Fibroblast of pulmonary artery (primary cell): Measurements from ENCODE around the gene PTPRK.

Source experiments
- DNase-seq: peaks from one replicate; pipeline ENCODE4 v3.0.0-alpha.2; 2010; ENCODE audit warnings: low read depth
- H3K4me3 ChIP-seq: replicated peaks from 2 replicates; pipeline ENCODE4 v1.5.1; 2011; ENCODE audit warnings: low read depth, mild to moderate bottlenecking, control low read depth, low read length, moderate library complexity
- TF ChIP-seq, protein P1 (sequence below): IDR thresholded peaks from 2 replicates; pipeline ENCODE4 v1.5.1; 2011; ENCODE audit warnings: mild to moderate bottlenecking, control low read depth, low read length, inconsistent platforms; ENCODE audit errors: missing control alignments

The PTPRK gene

DNA sequence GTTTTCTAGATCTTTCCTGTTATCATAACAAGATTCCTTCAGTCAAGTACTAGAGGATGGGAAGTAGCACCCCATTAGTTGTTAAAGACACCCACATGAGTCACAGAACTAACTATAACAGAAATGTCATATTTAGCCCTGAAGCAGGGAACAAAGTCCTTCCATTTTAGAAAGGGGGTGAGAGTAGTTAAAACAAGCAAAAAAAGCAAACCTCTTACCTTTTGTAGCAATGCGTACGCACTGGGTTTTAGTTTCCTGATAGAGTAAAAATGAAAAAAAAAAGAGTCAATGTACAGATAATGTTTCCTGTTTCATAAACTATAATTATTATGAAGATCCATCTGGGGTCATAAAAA, 455.9 kb downstream of the PTPRK start:
- TF ChIP-seq, protein P1, sequence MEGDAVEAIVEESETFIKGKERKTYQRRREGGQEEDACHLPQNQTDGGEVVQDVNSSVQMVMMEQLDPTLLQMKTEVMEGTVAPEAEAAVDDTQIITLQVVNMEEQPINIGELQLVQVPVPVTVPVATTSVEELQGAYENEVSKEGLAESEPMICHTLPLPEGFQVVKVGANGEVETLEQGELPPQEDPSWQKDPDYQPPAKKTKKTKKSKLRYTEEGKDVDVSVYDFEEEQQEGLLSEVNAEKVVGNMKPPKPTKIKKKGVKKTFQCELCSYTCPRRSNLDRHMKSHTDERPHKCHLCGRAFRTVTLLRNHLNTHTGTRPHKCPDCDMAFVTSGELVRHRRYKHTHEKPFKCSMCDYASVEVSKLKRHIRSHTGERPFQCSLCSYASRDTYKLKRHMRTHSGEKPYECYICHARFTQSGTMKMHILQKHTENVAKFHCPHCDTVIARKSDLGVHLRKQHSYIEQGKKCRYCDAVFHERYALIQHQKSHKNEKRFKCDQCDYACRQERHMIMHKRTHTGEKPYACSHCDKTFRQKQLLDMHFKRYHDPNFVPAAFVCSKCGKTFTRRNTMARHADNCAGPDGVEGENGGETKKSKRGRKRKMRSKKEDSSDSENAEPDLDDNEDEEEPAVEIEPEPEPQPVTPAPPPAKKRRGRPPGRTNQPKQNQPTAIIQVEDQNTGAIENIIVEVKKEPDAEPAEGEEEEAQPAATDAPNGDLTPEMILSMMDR = no peak
- DNase-seq = no peak
- H3K4me3 ChIP-seq = no peak overlapping the region

DNA sequence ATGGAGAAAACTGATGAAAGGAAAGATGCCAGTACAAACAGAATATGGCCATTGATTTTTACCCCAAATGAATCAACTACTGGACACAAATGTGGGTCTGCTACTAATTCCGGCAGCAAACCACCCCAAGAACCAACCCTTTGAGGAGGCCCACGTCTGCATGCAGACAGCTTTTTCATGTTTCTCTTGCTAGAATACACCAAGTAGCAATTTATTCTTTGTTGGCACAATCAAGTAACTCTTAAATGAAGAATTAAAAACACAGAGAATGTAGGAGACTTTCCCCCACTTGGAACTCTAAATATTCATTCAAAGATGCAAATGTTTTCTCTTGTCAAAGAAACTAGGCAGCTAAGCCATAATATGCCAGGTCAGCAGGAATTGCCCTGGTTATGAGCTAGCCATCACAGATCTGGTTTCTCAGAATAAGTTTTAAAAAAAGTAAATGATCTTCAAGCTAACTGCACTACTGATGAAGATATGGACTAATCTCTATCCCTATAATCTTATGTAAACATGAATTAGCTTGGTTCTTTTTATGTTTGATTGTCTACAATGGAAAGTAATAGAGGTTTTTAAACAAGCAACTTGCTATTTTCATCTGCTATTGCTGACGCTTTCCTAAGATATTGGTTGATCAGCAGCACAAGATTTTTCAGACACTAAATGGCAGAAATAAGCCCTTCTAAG, 456.4 kb downstream of the PTPRK start:
- TF ChIP-seq, protein P1 = no peak
- DNase-seq = no peak
- no peak overlapping the region for H3K4me3 ChIP-seq

DNA sequence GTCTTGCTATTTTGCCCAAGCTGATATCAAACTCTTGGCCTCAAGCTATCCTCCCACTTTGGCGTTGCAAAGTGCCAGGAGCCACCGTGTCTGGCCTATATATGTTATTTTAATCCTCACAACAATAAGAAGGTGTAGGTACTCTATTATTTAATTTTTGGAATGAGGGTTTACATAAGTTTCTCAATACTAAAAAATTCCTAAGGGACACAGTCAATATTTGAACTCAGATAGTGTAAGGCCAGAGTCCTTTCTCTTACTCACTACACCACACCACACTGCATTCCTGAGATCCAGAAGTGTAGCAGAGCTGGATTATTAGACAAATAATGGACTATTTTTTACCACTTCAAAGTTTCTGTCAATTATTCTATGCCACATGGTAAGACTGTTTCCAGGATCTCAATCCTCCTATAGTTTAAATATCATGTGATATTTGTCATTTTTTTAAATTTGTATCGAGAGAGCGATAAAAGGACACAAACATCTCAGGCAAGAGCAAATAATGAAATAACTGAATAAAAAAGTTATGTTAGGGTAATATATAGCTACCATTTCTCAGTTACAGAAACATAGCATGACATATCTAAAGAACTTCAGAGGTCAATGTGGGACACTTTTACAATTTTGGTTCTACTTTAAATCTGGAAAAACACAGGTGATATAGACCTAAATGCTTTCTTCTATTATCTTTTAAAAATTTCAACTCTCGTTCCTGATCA, 457.4 kb downstream of the PTPRK start:
- TF ChIP-seq, protein P1 = no peak
- DNase-seq = peak; percentile 8
- no peak overlapping the region for H3K4me3 ChIP-seq

DNA sequence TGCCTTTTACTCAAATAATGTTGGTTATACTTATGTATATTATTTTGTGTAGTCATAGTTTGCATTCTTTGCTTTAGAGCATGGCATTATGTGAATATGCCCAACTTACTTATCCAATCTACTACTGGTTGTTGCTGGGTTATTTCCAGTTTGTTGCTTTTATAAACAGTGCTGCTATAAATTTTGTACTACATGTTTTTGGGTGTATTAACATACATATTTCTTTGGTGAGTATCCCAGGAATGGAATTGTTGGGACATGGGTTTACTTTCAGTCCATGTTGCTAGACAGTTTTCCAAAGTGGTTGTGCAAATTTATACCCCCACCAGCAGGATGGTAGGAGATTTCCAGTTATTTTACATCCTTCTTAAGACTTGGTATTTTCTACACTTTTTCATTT, 462.5 kb downstream of the PTPRK start:
- peak; percentile 11 for DNase-seq
- TF ChIP-seq, protein P1 = no peak
- H3K4me3 ChIP-seq = no peak overlapping the region

GRCh38 chr6:128057541-128057940, 462.9 kb downstream of the PTPRK start:
- DNase-seq = no peak
- no peak overlapping the region for H3K4me3 ChIP-seq
- TF ChIP-seq, protein P1 = no peak

DNA sequence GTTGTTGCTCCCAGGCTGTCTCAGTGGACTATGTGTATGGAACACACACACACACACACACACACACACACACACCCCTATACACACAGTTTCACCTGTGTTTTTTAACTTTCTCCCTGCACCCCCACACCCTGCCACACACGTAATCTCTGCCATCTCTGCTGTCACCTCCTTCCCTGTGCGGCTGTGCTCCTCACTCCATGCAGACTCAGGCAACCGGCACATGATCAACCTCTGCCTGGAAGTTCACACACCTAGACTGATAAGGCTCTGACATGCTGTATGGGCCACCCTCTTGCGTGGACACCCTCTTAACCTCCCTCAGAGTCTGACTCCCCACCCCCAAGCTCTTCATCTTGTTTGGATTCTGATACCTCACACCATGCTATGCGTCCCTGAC, 467.3 kb downstream of the PTPRK start:
- DNase-seq = no peak
- TF ChIP-seq, protein P1 = no peak
- H3K4me3 ChIP-seq = no peak overlapping the region

- H3K4me3 ChIP-seq = no peak overlapping the region
- DNase-seq = no peak
- TF ChIP-seq, protein P1 = no peak
These were observed 472.4 kb downstream of the PTPRK start for GRCh38 chr6:128047989-128048388.
